Stimulated activated CD4-positive, alpha-beta T cell treated with anti-CD3 and anti-CD28 coated beads, Interleukin-15, amount 100 ng/mL, for 48 hours (primary cell): ENCODE measurements around the gene TNS3.

Experiments
- DNase-seq, 2 donors: peaks; one replicate each; pipeline ENCODE4 v3.0.0-alpha.2; 2020; ENCODE audit warnings: low read depth in 2 of 2

The TNS3 gene

DNA sequence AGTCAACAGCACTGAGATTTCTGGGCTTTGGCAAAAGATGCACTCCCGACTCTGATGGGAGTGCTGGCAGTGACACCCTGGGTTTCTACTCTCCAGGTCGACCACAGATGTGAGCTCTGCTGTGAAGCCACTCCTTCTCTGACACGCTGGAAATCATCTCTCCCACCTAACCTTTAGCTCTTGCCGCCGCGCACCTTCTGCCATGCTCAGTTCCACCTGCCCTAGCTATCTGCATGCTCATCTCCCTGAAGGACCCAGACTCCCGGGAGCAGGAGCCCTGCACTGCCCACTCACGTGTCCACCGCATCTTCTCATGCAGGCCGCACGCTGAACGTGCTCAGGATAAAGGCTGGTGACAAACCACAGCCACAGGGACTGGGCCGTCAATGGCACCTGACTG lies 174.8 kb downstream of the TNS3 start:
- DNase-seq, result no peak

DNA sequence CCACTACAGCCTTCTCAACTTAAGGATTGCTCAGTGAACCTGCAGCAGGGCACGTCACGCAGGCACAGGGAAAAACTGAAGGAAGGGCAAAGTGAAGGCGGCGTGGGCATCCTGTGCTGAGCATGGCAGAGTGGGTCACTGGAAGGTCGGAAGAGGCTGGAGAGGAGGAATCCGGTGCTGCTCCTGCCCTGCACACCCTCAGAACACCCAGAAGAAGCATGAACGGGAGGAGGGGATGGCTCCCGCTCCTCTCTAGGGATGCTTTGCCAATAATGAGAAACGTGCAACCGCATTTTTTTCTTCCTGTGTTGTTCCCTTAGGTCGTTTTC lies 175.1 kb downstream of the TNS3 start:
- DNase-seq, result no peak

DNA sequence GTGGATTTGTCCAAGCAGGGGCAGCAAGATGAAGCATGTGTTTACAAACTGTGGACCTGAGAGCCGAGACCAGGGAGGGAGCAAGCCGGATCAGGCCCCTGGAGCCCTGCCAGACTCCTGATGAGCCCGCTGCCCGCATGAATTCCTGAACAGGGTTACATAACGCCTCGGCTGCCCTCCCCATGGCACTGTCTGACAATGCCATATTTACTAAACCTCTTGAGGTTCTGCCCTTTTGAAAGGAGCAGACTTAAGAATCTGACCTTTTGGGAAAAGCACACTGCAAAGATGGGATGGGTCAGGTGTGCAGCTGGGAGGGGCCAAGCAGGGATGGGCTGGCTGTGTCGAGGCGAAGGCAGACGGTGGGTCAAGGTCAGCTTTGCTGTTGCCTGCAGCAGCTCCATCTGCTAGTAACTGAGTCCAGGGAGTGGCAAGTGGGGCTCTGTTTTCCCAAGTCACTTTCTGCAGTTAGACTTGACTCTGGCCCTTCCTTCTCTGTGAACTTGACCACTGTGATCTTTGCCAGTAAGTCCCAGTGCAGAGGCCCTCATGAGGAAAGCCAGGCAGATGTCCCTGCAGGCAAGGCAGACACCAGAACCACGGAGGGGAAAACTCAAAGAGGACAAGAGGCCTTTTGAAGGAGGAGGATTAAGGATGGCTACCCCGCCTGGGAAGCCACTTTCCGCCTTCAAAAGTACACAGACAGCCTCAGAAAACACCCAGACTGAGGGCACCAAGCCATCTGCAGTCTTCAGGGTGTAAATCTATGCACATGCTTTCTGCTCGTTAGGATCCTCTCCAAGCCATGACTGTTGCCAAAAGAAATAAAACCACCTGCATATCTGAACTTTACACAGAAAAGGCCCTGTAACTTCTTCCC lies 175.8 kb downstream of the TNS3 start:
- DNase-seq, result no peak

DNA sequence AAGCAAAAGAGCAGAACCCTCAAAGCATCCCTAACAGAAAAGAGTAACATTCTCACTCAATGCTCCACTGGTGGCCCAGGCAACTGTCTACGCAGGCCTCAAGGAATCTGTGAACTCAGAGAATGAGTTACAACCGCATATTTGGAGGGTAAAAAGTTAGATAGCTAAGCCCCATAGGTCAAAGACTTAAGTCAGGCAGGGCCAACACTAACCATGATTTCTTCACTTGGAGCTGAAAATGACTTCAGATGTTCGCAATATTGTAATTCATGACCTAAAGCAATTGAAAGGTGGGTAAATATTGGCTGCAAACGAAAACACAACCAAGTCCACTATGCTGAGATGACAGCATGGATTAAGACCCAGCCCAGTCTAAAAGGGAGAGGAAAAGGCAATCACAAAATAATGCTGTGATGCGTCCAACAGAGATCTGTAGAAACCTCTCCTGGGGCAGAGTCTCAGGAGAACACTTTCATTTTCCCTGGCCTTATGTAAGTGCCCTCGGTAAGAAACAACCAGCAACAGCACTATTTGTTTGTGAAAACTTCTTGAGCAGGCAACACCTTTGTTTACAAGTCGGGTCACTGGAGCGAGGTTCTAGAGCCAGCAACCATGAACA lies 176.5 kb downstream of the TNS3 start:
- DNase-seq, result no peak

DNA sequence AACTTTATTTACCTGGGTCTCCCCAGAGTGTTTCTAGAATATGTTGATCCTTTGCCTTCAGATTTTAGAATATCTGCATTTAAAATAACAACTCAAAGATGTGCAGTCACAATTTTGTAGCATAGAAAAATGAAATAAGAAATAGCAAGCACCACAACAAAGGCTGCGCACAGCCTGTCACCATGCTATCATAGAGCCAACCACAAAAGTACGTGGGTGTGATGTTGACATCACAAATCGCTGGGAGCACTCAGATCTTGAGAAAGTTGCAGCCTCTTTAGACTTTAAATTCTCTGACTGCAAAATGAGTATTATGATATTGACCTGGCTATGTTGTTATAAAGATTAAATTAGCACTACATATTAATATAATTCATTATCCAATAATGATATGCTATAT lies 177.9 kb downstream of the TNS3 start:
- DNase-seq, result peak in 1 of 2 donors; percentile 28

DNA sequence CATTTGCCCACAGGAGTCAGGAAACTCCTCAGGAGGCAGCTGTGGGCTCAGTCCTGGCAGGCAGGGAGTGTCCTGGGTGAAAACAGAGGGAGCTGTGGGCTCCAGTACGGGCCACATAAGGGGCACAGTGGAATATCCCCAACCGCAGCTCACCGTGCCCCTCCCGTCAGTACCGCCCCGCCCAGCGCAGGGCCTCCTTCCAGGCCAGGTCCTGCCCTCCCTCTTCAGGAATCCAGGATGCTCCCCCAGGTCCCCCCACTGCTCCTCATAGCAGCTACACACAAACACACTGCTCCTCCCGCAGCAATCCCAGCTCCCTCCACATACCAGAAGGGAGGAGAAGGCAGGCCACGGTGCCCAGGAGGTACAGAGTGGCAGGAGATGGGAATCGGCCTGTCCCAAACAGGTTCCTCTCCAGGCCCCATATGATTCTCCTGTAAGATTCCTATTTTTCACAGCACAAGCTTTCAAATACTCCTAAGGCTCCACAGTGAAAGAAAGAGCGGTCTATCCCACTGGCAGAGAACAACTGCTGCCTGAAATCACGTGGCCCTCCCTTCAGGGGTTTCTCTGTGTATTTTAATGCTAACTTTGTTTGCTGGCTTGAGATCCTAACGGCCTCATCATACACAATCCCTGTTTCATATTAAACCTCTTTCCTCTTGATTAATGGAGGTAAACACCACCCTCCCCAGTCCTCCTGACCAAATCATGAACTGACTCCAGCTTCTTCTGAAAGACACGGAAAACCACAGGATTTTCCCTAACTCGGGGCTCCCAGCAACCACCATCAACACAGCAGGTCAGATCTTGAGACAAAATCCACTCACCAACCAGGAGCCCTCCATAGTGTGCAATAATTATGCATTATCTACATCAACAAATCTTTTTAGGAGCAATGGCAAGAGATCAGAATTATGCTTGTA lies 178.7 kb downstream of the TNS3 start:
- no peak for DNase-seq

DNA sequence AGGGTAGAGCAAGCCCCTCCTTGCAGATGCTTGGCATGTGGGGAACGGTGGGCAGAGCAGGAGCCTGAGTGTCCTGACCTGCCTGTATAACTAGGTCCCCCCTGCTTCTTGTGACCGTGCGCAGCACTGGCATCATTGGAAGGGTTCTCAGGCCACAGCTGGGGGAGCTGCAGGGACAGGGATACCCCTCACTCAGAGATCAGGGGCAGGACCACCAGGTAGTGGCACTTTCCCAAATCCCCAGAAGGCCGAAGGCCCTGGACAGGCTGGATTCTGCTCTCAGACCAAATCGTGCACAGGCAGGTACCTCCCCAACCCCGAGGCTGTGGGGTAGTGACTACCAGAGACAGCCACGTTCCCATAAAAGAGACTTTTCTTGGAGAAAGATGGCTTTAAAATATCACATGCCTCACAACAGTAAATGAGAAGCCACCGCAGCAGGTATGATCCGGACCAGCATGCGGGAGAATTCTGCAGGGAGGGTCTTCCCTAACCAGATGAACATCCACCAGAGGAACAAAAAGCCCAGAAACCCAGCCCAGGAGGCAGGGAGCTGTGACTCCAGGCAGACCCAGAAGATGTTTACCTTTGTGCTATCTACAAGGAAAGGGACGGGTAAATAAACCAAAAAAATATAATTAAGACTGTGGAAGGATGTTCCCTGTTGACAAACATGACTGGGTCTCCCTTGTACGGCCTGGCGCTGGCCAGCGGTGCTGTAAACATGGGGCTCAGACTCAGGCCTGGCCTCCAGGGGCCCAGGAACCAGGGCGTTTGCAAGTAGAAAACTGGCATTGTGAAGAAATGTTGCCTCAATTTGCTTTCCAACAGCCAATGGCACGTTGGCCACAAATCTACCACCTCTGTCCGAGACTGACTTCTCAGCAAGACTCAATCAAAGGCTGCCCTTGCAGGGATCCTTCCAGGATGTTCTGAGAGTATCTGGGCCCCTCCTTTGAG lies 180.0 kb downstream of the TNS3 start:
- no peak for DNase-seq

DNA sequence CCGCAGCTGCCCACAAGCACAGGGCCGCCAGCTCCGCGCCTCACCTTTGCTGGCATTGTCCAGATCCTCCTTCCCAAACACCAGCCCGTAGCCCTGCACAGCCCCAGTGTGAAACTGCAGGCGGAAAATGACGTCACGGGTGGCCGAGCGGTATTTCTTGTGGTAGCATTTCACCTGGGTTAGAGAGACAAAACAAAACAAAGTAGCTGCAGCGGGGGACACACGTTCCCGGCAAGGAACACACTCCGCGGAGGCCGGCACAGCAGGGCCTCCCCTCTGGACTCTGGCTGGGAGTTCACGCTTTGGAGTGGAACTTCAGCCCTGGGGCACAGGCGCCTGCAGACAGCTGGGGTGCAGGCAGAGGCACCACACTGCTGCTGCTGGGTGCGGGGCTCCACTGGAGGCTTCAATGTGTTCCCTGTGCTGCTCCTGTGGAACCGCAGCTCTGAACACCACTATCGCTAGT lies 181.1 kb downstream of the TNS3 start:
- no peak for DNase-seq

DNA sequence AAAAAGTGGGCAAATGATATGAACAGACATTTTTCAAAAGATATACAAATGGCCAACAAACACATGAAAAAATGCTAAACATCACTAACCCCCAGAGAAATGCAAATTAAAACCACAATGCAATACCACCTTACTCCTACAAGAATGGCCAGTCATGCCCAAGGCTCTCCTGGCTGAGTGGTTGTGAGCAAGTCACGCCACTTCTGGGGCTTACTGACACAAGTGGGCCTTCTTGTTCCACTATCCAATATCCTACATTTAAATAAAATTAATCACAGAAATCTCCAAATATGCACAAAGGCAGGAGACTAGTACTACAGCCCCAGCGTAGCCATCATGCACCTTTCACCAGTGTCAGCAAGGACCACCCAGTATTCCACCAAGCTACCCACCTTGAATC lies 181.9 kb downstream of the TNS3 start:
- no peak for DNase-seq

DNA sequence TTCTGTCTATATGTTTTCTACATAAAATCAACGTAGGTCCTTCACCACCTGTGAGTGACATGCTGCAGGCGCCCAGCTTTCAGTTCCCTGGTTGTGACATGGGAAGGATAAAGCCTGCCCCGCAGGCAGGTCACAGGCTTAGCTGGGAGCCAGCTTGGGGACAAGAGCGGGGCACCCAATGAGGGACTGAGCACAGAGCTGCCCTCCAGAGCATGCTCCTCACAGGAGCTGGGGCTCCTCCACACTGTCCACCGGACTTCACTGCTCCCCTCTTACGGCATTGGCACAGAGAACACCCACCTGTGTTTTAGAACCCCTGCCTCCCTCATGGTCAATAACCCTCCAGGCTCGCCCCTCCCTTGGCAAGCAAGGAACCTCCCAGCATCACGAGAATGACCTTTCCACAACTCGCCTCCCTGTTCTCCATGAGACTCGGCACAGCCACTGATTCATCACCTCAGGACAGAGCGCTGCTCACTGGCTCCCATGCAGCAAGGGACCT lies 187.1 kb downstream of the TNS3 start:
- DNase-seq, result no peak

DNA sequence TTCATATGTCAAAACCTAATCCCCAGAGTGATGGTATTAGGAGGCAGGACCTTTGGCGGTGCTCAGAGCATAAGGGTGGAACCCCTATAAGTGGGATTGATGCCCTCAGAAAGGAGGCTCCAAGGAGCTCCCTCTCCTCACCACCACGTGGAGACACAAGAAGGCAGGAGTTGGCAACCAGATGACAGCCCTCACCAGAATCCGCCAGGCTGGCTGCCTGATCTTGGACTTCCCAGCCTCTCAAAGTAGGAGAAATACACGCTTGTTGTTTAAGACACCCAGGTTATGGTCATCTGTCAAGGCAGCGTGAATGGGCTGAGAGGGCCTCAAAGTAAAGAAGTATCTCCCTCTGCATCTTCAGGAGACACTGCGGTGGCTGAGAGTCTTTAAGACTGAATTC lies 187.7 kb downstream of the TNS3 start:
- DNase-seq, result no peak

DNA sequence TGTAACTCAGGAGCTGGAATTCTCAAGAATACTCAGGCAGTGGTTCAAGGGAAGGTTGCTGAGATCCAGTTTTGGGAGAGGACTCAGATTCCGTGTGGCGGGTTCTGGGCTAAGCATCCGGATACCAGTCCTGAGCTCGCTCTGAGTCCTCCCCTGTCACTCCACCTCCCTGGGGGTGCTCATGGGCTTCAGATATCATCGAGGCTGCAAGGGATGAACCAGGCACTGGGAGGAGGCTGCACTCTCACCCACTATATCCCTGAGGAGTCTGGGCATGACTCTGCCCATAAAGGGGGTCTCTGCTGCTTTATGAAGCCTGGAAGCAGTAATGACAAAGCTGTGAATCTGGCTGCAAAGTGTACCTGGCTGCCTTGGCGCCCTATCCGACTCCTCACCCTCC lies 188.5 kb downstream of the TNS3 start:
- no peak for DNase-seq

DNA sequence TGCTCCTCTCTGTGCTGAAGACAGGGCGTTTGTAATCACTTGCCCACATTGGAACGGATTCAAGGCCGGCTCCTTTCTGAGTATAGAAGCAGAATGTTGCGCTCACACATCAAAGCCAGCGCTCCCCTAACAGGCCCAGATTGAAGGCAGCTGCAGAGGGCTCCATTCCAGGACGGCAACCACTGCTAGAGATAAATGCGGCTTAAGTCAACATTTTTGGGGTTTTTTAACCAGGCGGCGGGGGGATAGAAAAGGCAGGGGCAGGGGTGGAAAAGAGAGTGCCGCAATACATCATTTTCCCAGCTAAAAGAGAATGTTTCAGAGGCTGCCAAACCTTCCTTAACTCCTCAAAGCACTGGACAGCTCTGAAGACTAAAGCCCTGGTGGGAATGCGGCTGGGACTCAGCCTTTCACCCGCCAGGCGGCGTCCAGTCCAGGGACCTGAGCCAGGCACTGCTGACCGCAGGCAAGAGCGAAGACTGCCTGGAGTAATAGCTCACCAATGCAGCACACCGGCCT lies 189.6 kb downstream of the TNS3 start:
- DNase-seq, result no peak

DNA sequence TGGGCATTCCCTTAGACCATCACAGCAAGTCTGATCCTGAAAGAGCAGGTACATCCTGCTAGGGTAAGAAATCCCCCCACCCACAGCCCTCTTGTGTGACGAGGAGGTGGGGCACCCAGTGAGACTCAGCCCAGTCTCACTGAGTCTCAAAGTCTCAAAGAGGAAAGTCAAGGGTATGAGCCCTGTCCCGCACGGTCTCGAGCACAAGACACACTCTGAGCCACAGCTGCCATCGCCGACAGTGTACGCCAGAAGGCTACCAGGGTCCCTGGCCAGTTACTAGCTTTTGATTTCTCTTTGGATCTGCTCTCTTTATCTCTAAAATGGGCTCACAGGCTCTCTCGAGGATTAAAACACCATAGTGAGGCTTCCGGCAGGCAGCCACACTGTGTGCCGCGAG lies 190.2 kb downstream of the TNS3 start:
- no peak for DNase-seq

DNA sequence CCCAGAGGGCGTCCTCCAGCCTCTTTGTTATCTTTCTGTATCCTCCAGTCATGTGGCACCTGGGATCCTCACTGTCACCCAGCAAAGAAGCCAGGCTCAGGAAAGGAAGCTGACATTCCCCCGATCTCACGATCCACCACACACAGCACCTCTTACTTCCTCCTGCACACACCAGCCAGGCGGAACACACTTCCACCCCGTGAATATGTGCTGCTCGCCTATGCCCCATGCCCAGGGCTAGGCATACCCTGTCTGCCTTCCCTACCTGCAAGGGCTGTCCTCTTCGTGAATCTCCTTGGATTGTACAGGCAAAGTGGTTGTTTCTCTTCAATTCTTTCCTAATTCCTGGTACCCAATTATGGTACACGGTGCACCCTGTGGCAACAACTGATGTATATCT lies 191.0 kb downstream of the TNS3 start:
- no peak for DNase-seq

DNA sequence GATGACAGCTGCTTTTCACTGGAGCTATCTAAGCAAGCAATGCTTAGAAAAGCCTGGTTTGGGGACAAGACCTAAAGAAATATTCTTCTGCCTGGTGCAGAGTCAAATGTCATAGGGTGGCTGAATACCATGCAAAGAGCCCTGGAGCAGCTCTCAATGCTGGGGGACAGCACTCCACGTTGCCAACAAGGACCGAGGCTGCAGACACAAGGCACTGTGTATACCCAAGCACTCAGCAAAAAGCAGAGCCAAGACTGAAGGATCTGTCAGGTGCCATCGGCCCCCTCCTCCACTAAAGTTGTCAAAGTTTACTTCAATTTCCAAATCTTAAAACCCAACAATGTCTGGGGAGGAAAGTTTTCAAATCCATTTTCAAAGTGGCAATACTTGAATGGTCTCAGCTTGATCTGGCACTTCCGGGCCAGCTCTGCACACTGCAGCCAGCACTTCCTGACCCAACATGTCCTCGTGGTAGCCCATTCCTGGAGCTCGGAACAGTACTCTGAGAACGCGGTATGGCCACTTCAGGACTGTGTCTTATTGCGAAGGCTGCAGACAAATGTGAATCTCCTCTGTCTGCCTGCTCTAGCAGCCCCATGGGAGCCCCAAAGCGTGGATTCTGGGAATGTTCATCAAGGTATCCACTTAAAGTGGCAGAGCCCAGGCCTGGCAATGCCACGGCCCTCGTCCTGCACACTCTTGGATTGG lies 191.8 kb downstream of the TNS3 start:
- DNase-seq, result no peak

DNA sequence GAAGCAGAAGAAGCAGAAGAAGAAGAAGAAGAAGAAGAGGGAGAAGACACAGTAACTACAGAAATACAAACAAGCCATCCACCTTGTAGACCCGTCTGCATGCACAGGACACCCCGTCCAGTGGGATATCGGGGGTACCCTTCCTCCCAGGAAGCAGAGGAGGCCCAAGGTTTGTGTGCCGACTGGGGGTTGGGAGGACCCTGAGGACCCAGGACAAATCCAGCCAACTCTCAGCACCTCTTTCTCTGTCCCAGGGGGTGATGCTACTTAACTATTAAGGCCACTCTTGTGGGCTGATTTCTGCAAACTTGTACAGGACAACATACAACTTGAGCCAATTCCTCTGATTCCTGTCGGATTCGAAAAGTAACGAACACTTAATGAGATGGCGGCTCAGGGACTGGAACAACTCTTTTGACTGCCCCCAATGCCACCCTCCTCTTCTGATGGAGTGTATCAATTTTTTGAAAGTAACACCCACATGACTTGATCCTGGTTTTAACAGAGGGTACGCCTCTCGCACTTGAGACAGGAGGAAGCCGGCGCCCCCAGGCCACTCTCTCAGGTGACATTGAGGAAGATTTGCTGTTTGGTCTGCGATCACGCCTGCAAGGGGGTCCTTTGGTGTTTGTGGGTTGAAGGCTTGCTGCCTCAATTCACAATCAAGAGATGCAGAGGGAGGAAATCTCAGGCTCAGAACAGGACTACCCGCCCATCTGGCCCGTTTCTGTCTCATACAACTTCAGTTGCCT lies 192.6 kb downstream of the TNS3 start:
- no peak for DNase-seq

DNA sequence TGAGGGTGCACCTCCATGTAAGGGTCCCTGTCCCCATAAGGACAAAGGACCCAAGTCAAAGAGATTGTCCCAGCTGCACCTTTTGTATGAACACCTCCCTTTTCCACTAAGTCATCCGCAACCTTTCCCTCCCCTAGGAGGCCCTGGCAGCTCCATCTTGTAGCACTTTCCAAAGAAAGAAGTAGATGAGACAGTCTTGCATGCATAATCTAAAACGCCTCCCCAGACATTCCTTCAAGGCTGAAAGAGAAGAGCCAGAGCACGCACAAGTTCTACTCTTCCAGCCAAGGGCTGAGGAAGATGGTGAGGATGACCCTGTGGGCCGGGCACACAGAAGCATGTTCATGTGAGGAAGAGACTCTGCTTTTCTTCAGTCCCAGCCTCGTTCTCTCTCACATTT lies 194.4 kb downstream of the TNS3 start:
- DNase-seq, result no peak

DNA sequence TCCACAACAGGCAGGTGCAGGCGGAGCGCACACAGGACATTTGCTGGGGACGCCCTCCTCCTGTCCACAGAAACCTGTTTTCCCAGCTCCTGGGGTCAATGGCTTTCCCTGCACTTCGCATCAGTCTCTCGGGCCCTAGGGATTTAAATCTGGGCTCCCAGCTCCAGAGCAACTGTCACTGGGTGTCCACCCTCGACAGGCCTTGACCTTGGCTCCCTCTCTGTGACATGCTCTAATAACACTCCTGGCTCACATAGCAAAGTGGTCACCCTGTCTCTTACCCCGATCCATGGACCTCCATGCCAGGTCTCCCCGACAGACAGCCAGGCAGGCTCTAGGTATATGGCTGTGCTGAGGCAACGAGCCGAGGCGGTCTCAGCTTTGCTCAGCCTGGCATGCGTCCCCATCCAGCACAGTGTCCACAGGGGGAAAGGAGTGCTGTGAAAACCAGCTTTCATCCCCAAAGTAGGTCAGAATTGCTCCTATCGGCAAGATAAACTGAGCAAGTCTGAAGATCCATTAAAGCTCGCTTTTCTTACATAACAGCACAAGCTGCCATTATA lies 195.6 kb downstream of the TNS3 start:
- DNase-seq, result no peak
